Measurements from ENCODE around the gene IFNL1. TPM values are rescaled to one million over a fixed set of nuclear protein-coding genes. Genes with fewer than 3 reads are reported as not detected.

The IFNL1 gene
- total RNA-seq, 1 experiment from 2014 or later: 0.57 TPM

- TF ChIP-seq POLR2AphosphoS5 (IDR thresholded peaks at IDR 0.05; ENCODE audit: low read depth, low read length) (no peak), SIN3A (IDR thresholded peaks at IDR 0.05; ENCODE audit: borderline replicate concordance, insufficient read depth, low read depth, low read length) (no peak), TCF7L2 (IDR thresholded peaks at IDR 0.05; ENCODE audit: low read depth, low read length) (no peak)
- TF ChIP-seq, protein P1, sequence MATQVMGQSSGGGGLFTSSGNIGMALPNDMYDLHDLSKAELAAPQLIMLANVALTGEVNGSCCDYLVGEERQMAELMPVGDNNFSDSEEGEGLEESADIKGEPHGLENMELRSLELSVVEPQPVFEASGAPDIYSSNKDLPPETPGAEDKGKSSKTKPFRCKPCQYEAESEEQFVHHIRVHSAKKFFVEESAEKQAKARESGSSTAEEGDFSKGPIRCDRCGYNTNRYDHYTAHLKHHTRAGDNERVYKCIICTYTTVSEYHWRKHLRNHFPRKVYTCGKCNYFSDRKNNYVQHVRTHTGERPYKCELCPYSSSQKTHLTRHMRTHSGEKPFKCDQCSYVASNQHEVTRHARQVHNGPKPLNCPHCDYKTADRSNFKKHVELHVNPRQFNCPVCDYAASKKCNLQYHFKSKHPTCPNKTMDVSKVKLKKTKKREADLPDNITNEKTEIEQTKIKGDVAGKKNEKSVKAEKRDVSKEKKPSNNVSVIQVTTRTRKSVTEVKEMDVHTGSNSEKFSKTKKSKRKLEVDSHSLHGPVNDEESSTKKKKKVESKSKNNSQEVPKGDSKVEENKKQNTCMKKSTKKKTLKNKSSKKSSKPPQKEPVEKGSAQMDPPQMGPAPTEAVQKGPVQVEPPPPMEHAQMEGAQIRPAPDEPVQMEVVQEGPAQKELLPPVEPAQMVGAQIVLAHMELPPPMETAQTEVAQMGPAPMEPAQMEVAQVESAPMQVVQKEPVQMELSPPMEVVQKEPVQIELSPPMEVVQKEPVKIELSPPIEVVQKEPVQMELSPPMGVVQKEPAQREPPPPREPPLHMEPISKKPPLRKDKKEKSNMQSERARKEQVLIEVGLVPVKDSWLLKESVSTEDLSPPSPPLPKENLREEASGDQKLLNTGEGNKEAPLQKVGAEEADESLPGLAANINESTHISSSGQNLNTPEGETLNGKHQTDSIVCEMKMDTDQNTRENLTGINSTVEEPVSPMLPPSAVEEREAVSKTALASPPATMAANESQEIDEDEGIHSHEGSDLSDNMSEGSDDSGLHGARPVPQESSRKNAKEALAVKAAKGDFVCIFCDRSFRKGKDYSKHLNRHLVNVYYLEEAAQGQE (IDR thresholded peaks at IDR 0.05; ENCODE audit: insufficient read depth in 1 of 2, low read depth in 2 of 2, low read length in 1 of 2): no peak
- TF ChIP-seq, protein P2, sequence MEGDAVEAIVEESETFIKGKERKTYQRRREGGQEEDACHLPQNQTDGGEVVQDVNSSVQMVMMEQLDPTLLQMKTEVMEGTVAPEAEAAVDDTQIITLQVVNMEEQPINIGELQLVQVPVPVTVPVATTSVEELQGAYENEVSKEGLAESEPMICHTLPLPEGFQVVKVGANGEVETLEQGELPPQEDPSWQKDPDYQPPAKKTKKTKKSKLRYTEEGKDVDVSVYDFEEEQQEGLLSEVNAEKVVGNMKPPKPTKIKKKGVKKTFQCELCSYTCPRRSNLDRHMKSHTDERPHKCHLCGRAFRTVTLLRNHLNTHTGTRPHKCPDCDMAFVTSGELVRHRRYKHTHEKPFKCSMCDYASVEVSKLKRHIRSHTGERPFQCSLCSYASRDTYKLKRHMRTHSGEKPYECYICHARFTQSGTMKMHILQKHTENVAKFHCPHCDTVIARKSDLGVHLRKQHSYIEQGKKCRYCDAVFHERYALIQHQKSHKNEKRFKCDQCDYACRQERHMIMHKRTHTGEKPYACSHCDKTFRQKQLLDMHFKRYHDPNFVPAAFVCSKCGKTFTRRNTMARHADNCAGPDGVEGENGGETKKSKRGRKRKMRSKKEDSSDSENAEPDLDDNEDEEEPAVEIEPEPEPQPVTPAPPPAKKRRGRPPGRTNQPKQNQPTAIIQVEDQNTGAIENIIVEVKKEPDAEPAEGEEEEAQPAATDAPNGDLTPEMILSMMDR (IDR thresholded peaks at IDR 0.05): no peak
- H3K36me3 ChIP-seq (ENCODE audit: control insufficient read depth, insufficient read depth, low read length): peaks cover 69% of the 10 kb centered on the region
- in situ Hi-C loops (cut with HindIII; ENCODE audit: low pct_unique_long_range_greater_than_20kb, low sequenced_read_pairs): loop anchor here (10.0 kb wide), 1 partner anchor 53 kb away; the partner anchor contains the start of gene IFNL1
- CTCF ChIA-PET: interaction anchor here (0.8 to 2.2 kb wide), 6 partner anchors 8 to 135 kb away, joined by 4 to 9 read pairs (median 5); no protein-coding TSS in a partner anchor
- no peak for ATAC-seq
- no TSS peak for BruUV-seq (replicated peaks)
- H3K4me3 ChIP-seq (ENCODE audit: low read depth in 2 of 2, low read length in 2 of 2): no peak overlapping the region
- no peaks in the 10 kb centered on the region for H3K27me3 ChIP-seq (ENCODE audit: control insufficient read depth, insufficient read depth, low read length)
- DNase-seq (ENCODE audit: low read depth, low spot score): no peak
- H3K9me3 ChIP-seq (ENCODE audit: control insufficient read depth, insufficient read depth, low read depth, low read length): no peaks in the 10 kb centered on the region
- POLR2A ChIA-PET: interaction anchor here (0.6 to 3.5 kb wide), 17 partner anchors 8 to 280 kb away, joined by 3 to 17 read pairs (median 5); partner anchors contain the start of genes RPS16 and ZFP36
- intact Hi-C loops (cut with micrococcal nuclease; ENCODE audit: unreplicated experiment): no loop called here
- H3K4me1 ChIP-seq (ENCODE audit: control insufficient read depth, insufficient read depth, low read length): peaks cover 33% of the 10 kb centered on the region
- no peak overlapping the region for H3K27ac ChIP-seq (ENCODE audit: low read length)
Measured at GRCh38 chr19:39347332-39348164, 51.3 kb downstream of the IFNL1 start.

Other genes starting within 250 kb of the IFNL1 start
- 10.3 TPM for gene ACP7, start 212.0 kb upstream of the IFNL1 start, total RNA-seq (2021; ENCODE audit: unreplicated experiment)
- gene PAK4, start 170.6 kb upstream of the IFNL1 start, total RNA-seq (2021; ENCODE audit: unreplicated experiment): 311 TPM
- gene NCCRP1, start 99.4 kb upstream of the IFNL1 start, total RNA-seq (2021; ENCODE audit: unreplicated experiment): 0.46 TPM
- 0.33 TPM for gene SYCN, start 92.1 kb upstream of the IFNL1 start, total RNA-seq (2021; ENCODE audit: unreplicated experiment)
- gene IFNL3, start 51.4 kb upstream of the IFNL1 start, total RNA-seq (2021; ENCODE audit: unreplicated experiment): not detected
- gene IFNL4, start 47.6 kb upstream of the IFNL1 start, total RNA-seq (2021; ENCODE audit: unreplicated experiment): not detected
- gene IFNL2, start 28.0 kb upstream of the IFNL1 start, total RNA-seq (2021; ENCODE audit: unreplicated experiment): 0.33 TPM
- gene LRFN1, start 24.5 kb downstream of the IFNL1 start, total RNA-seq (2021; ENCODE audit: unreplicated experiment): 15.2 TPM
- gene GMFG, start 39.6 kb downstream of the IFNL1 start, total RNA-seq (2021; ENCODE audit: unreplicated experiment): 3.7 TPM
- gene SAMD4B, start 46.0 kb downstream of the IFNL1 start, total RNA-seq (2021; ENCODE audit: unreplicated experiment): 1,339 TPM
- 901 TPM for gene PAF1, start 94.7 kb downstream of the IFNL1 start, total RNA-seq (2021; ENCODE audit: unreplicated experiment)
- gene MED29, start 95.0 kb downstream of the IFNL1 start, total RNA-seq (2021; ENCODE audit: unreplicated experiment): 739 TPM
- gene ZFP36, start 110.4 kb downstream of the IFNL1 start, total RNA-seq (2021; ENCODE audit: unreplicated experiment): 414 TPM
- gene PLEKHG2, start 116.3 kb downstream of the IFNL1 start, total RNA-seq (2021; ENCODE audit: unreplicated experiment): 1,988 TPM
- gene RPS16, start 139.5 kb downstream of the IFNL1 start, total RNA-seq (2021; ENCODE audit: unreplicated experiment): 27,832 TPM
- 1,614 TPM for gene SUPT5H, start 149.2 kb downstream of the IFNL1 start, total RNA-seq (2021; ENCODE audit: unreplicated experiment)
- gene TIMM50, start 184.4 kb downstream of the IFNL1 start, total RNA-seq (2021; ENCODE audit: unreplicated experiment): 1,837 TPM
- gene DLL3, start 202.5 kb downstream of the IFNL1 start, total RNA-seq (2021; ENCODE audit: unreplicated experiment): 76.9 TPM
- gene SELENOV, start 218.7 kb downstream of the IFNL1 start, total RNA-seq (2021; ENCODE audit: unreplicated experiment): 0.80 TPM
- gene EID2B, start 236.4 kb downstream of the IFNL1 start, total RNA-seq (2021; ENCODE audit: unreplicated experiment): 37.7 TPM
- 163 TPM for gene EID2, start 243.8 kb downstream of the IFNL1 start, total RNA-seq (2021; ENCODE audit: unreplicated experiment)

All from Panc1 (cell line).